DMS153 (cell line): ENCODE data around the gene GRIN3B.

ENCODE experiments used
- DNase-seq: peaks from one replicate; lab custom pipeline; 2025; lab: John Stamatoyannopoulos, UW

GRIN3B gene

DNA sequence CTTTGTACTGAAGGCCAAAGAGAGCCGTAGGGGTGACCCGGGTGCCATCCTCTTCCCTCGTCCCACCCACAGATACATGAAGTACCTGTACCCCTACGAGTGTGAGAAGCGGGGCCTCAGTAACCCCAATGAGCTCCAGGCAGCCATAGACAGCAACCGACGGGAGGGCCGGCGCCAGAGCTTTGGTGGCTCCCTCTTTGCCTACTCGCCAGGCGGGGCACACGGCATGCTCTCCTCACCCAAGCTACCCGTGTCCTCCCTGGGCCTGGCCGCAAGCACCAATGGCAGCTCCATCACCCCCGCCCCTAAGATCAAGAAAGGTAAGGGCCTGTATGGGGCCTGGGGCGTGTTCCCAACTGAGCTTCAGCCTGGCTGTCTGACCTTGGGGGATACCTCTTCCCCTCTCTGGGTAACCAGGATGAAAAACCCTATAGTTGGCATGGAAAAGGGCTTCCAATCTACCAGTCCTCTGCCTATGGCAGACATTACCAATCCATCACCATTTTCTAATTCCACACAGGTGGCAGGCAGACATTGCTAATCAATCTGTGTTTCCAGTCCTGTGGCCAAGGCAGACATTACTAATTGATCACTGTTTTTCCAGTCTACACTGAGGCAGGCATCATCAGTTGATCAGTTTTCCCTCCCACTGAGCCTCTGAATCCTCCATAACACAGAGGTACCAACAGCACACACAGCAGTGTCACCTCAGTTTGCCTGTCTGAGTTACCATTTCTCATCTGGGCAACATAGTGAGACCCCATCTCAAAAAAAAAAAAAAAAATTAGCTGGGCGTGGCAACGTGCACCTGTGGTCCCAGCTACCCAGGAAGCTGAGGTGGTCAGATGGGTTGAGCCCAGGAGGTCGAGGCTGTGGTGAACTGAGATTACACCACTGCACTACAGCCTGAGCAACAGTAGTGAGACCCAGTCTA, 35.2 kb upstream of the GRIN3B start:
- no peak for DNase-seq

DNA sequence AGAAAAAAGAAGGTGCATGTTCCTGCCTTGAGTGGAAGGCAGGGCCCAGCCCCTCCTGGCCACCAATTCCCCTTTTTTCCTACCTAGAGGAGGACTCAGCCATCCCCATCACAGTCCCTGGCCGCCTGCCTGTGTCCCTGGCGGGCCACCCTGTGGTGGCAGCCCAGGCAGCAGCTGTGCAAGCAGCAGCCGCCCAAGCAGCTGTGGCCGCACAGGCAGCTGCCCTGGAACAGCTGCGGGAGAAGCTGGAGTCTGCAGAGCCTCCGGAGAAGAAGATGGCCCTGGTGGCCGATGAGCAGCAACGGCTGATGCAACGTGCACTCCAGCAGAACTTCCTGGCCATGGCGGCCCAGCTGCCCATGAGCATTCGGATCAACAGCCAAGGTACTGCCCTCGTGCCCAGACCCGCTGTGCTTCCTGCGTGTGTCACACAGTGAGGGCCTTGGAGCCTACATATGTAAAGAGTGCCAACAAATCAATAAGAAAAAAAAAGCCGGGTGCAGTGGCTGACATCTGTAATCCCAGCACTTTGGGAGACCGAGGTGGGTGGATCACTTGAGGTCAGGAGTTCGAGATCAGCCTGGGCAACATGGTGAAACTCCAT, 33.6 kb upstream of the GRIN3B start:
- no peak for DNase-seq

DNA sequence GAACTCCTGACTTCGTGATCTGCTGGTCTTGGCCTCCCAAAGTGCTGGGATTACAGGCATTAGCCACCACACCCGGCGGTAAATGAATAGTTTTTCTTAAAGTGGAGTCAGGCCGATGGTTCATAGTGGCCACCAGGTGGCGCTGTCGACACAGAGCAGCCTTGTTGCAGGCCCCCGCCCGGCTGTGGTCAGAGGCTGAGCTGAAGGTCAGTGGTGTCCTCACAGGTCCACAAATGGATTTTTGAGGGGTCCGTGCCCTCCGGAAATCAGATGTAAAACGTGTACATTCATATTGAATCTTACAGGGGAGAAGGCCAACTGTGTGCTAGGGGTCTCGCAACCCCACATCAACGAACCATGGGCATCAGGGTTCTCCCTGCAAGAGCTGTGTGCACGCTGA, 29.5 kb upstream of the GRIN3B start:
- no peak for DNase-seq

DNA sequence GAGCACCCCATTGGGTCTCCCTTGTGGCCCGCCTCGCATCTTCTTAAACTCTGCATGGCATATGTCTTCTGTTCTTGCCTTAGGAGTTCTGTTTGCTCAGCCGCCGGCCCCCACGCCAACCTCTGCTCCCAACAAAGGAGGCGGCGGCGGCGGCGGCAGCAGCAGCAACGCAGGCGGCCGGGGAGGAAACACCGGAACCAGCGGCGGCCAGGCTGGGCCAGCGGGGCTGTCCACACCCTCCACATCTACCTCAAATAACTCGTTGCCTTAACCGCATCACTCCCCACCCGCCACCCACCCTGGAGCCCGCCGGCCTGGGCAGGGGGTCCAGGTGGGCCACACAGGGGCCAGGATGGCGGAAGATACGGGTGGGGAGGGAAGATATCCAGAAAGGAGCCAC, 28.4 kb upstream of the GRIN3B start:
- DNase-seq = no peak

DNA sequence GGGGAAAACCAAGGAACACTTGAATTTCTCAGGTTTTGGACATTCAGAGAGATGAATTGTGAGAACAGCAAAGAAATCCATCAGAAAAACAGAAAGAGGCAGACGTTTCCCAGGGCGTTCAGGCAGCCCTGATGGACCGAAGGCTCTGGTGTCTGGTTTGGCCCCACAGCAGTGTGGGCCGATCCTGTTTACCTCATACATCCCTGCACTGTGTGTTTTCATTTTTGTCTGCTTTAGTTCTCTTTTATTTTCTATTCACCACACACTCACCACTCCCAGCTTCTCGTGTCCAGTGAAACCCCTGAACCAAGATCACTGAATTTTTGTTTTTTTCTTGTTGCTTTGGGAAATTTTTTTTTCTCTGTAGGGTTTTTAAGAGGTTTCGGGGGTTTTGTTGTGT, 27.9 kb upstream of the GRIN3B start:
- DNase-seq = no peak

DNA sequence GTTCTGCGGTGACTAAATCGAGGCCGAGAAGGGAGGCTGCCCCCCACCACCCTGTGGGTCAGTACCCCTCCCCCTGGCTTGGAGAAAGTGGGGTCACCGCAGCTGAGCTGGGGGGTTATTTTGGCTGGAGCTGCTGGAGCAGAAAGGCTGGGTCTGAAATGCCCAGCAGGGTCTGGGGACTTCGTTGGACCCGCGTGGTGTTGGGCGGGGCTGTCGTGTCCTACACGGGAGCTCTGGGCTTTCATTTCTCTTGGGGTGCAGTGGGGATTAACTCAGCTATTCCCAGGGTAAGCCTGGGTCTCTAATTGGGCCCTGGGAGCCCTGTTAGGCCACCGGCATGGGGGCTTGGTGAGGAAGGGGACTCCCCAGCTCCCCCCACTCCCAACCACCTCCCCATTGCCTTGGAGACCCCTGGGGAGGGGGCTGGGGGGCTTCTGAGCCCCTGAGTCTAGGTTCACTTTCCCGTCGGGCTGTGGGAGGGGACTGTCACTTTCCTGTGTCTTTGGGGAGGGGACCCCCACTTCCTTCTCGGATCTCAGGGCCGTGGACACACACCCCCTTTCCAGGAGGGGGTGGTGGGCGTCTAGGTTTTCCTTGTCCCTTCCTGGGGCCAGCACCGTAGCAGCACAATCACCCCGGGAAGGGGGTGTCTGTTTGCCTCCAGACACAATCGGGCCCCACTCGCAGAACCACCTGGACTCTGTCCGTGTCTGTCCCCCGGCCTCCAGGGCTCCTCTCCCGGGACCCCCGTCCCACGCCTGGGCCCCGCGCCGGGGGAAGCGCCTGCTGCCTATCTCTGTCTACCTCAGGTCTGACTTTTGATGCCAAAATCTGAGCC, 26.3 kb upstream of the GRIN3B start:
- DNase-seq = no peak

DNA sequence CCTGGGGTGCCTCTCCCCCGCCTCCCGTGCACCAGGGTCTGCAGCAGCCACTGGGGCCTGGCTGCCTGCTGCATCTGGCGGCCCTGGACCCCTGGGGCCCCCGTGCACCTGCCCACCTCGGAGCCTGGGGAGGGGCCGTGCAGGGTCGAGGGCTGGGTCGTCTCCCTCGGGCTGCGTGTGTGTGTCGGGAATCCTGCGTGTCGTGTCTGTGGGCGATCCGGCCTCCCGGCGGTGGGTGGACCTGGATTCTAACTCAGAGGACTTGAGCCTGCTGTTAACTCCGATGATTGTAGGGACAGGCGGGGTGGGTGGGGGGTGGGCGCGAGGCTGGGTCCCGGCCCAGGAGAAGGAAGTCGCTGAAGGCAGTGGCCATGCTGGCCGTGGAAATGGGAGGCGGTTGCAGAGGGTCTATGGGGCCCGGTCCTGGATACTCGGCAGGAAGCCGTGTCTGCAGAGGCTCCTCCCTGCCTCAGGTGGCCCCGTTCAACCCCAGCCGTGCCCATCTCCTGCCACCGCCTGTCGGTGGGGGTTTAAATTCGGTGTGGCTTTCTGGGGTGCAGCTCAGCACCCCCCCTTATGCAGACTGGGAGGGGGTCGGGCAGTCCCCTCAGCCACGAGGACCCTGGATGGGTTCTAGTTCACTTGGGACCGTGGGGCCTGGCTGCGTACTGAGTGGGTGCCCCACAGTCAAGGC, 25.5 kb upstream of the GRIN3B start:
- no peak for DNase-seq

DNA sequence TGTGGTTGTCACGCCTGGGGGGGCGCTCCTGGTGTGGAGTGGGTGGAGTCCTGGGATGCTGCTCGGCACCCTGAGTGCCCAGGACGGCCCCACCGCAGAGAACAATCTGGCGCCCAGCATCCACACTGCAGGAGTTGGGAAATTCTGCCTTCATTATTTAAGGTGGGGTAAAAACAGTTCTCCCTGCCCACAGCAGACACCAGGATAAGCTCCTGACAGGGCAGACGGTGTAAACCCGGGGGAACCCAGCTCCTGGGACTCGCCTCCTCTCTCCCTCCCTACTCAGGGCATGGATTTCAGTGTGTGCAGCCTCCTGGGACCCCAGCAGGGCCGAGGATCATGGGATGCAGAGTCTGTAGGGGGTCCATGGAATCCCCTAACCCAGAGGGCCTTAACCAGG, 23.7 kb upstream of the GRIN3B start:
- DNase-seq = no peak

DNA sequence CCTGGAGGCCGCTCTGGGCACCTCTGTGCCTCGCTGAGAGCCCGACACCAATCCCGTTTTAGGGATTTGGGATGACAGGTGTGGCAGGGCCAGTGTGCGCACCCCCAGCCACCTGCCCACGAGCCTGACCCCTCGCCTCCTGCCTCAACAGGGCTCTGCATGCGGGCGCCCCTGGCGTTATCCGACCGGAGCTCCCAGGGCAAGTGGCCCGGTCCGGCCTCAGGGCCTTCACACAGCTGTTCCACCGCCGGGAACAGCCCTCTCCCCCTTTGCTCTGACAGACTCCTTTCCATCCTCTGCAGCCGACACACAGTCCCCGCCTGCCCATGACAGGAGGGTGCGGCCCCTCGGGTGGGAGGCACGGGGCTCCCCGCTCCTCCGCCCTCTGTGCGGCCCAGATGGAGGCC, 23.2 kb upstream of the GRIN3B start:
- DNase-seq = no peak

DNA sequence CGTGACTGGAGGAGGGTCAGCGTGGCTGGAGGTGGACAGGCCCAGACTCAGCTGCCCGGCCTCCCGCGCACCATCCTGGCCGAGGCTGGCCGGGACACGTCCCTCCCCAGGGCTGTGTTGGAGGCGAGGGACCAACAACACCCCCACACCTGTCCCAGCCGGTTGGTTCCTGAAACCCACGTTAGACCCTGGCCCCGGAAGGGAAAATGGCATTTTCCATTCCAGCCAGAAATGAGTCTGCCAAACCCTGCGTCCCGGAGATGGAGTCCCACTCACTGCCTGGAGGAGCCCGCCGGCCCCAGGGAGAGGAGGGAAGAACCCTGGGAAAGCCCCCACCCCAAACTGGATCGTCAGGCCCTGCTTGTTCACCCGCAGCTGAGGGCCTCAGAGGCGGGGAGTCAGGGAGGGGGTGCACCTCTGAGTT, 20.9 kb upstream of the GRIN3B start:
- DNase-seq = no peak

DNA sequence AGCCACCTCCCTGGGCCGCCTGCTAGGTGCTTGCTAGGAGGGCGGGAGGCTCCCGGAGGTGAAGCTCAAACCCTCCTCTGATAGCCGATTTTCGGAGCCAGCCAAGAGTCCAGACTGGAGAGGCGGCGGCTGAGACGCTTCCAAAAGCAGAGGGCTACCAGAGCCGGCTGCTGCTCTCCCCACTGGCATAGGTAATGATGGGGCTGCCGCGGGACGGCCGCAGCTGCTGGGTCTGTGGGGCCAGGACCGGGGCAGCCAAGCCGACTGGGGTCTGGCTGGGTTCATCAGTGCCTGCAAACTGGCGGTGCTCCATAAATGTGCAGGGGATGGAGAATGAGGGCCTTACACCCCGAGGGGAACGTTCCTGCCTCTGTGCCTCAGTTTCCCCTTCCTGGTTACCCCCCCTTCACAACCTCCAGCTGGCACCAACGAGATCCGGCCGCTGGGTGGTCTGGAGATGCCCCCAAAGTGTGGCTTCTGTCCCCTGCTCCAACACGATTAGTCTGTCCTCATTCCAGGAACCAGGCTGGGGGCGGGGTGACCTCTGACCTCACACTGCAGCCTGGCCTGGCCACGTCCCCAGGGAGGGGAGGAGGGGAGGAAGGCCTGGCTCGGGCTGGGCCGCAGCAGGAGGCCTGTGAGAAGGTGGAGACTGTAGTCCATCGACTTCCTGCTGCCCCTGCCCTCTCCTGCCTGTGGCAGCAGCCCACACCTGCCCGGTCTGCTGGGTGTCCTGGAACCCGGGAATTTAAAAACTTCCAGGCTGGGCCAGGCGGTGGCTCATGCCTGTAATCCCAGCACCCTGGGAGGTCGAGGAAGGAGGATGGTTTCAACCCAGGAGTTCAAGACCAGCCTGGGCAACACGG, 19.9 kb upstream of the GRIN3B start:
- DNase-seq = no peak

DNA sequence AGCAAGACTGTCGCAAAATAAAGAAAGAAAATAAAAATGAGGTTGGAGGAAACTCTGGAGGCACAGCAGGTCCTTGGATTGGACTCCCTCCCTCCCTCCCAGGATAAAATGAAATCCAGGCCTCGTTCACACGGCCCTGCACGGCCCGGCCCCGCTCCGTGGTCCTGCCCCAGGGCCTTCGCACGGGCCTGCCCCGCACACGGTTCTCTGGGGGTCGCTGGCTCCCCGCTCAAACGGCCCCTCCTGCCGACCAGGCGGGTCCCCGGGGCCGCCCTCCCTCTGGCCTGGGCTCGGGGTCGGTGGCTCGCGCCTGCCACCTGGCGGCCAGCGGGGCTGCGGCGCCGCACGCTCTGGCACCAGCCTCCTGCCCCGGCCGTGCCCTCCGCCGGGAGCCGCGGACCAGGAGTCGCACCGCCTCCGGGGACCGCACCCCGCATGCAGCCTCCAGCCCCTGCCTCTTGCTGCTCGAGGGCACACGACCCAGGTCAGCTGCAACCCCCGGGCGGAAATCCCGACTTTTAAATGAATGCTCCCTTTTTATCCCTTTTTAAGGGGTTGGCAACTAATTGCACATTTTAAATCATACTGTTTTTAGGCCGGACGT, 17.6 kb upstream of the GRIN3B start:
- DNase-seq = no peak

DNA sequence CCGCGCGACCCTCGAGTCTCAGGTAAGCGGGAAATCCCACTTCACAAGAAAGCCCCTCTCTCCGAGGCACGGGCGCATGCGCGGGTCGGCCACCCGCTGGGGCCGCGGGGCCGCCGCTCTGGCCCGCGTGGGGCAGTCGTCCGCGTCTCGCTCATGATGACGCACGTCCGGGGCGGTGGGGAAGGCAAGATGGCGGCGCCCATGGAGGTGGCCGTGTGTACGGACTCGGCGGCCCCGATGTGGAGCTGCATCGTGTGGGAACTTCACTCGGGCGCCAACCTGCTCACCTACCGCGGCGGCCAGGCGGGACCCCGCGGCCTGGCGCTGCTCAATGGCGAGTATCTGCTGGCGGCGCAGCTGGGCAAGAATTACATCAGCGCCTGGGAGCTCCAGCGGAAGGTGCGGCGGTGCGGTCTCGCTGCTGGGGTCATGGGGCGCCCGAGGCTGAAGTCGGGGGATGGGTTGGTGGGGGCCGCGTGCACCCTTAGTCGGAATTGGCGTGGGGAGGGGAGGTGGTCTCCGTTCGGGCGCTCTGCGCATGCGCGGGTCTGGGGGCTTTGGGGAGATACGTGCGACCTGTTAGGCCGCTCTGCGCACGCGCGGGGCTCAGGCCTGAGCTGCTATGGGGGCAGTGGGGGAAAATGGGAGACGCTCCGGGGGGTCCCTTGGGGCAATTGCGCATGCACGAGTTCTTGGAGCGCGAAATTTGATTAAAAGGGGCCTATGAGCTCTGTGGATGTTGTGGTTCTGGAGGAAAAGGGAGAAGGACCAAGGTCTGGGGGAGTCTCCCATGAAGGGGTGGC, 15.9 kb upstream of the GRIN3B start, which contains the start of gene WDR18:
Gene WDR18 (plus strand): TSS at position 181 of the 803 bp plus-strand sequence. CDS start 9 bp downstream, at position 190.
- DNase-seq = peak; percentile 36

DNA sequence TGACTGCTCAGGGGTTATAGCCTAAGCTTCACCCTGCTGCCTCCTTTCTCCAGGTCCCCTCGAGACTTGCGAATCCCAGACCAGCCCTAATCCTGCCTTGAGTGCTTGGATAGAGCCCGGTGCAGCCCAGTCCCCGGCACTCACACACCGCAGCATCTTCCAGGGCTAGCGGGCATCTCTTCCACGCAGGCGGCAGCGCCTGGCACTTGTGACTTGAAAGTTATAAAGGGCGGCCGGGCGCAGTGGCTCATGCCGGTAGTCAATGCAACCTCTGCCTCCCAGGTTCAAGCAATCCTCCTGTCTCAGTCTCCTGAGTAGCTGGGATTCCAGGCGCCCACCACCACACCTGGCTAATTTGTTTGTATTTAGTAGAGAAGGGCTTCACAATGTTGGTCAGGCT, 14.1 kb upstream of the GRIN3B start:
- DNase-seq = no peak

DNA sequence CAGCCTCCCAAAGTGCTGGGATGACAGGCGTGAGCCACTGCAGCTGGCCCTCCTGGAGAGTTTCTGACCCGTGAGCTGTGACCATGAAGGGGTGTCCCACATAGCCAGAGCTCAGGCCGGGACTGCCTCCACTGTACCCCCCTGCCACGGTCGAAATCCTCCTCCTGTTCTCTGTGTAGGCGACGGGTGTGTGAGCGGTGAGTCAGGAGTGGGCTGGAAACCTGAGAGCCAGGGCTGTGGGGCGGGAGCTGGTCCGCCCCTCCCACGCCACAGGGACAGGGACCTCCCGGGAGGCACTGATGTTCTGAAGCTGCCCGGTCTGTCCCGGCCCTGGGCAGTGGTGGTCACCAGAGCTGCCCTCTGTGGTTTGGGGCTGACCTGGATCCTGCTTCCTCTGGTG, 12.1 kb upstream of the GRIN3B start:
- DNase-seq = no peak

DNA sequence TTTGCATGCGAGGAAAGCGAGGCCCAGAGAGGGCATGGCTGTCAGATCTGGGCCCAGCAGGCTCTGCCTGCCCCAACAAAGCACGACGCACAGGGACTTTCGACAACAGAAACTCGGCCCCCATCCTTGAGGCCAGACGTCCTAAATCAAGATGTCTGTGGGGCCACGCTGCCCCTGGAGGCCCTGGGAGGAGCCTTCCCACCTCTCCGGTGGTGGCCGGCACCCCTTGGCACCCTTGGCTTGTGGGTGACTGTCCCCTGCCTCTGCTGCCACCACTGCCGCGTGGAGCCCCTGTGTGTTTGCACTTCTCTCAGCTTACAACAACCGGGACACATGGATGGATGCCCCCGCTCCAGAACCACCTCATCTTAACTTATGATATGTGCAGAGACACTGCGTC, 11.7 kb upstream of the GRIN3B start:
- no peak for DNase-seq

DNA sequence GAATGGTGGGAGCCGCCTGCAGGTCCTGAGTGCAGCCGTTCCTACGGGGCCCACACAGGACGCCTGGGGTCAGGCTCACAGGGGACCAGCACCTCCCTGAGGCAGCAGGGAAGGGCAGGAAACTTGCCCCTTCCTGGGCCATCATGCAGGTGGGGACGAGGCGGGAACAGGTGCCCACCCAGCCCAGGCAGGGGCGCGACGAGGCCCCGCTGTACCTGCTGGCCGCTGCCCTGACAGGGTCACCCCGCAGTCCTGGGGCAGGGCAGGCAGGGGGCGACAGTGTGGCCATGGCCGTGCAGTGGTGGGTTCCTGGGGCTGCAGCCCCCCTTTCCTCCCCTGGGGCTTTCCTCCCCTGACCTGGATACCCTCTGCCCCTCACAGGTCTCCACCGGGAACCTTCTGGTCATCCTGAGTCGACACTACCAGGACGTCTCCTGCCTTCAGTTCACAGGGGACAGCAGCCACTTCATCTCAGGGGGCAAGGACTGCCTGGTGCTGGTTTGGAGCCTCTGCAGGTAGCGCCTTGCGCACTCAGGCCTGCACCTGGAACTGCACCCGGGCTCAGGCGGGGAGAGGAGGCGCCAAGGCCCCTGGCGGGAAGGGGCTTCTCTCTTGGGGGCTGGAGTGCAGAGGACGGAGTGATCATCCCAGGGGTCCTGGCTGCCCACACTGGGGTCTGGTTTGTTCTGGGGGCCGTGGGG, 10.7 kb upstream of the GRIN3B start:
- no peak for DNase-seq

DNA sequence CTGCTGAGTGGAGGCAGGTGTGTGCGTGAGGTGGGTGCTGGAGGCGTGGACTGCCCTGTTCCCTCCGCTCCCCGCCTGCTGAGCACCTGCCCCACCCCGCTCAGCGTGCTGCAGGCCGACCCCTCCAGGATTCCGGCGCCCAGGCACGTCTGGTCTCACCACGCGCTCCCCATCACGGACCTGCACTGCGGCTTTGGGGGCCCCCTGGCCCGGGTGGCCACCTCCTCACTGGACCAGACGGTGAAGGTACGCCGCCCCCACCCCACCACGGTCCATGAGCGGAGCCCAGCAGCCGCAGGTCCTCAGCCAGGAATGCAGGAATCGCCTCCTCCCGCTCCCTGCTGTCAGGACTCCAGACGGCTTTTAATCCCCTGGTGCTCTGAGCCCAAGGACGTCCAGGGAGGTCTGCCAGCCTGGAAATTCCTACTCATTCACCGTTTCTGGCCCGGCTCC, 10.1 kb upstream of the GRIN3B start:
- no peak for DNase-seq

DNA sequence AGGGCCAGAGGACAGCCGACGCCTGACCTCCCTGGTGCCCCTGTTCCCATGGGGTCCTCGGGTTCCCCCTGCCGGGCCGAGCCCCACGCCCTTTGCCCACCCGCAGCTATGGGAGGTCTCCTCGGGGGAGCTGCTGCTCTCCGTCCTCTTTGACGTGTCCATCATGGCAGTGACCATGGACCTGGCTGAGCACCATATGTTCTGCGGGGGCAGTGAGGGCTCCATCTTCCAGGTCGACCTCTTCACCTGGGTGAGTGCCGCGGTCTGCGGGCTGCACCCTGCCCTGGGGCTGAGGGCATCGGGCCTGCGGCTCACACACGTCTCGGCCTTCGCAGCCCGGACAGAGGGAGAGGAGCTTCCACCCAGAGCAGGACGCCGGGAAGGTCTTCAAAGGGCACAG, 9.5 kb upstream of the GRIN3B start:
- DNase-seq = no peak
